ENCODE data around the gene OSBPL6.
"Not testable (repeated sequence)": the region's sequence is repeated elsewhere in the genome, so short reads cannot be mapped to it uniquely, and the experiment has no call there.

Gene OSBPL6

GRCh38 chr2:178306352-178307073, 112.2 kb downstream of the OSBPL6 start:
- DNase-seq (ENCODE audit: low spot score), result peak; percentile 8

- no peak for DNase-seq (ENCODE audit: low spot score)
Observed at GRCh38 chr2:178307650-178308049, 113.3 kb downstream of the OSBPL6 start.

GRCh38 chr2:178309541-178309940, 115.2 kb downstream of the OSBPL6 start:
- DNase-seq (ENCODE audit: low spot score), result no peak

GRCh38 chr2:178315078-178315477, 120.8 kb downstream of the OSBPL6 start:
- DNase-seq (ENCODE audit: low spot score), result no peak

GRCh38 chr2:178315488-178315948, 121.2 kb downstream of the OSBPL6 start:
- DNase-seq (ENCODE audit: low spot score), result no peak

GRCh38 chr2:178317811-178318210, 123.5 kb downstream of the OSBPL6 start:
- no peak for DNase-seq (ENCODE audit: low spot score)

GRCh38 chr2:178320011-178320585, 125.8 kb downstream of the OSBPL6 start:
- no peak for DNase-seq (ENCODE audit: low spot score)

GRCh38 chr2:178322068-178322467, 127.8 kb downstream of the OSBPL6 start:
- DNase-seq (ENCODE audit: low spot score), result no peak

- DNase-seq (ENCODE audit: low spot score), result not testable (repeated sequence)
Observed at GRCh38 chr2:178323331-178323730, 129.0 kb downstream of the OSBPL6 start.

- DNase-seq (ENCODE audit: low spot score), result no peak
Observed at GRCh38 chr2:178324077-178324476, 129.8 kb downstream of the OSBPL6 start.

- DNase-seq (ENCODE audit: low spot score), result no peak
Observed at GRCh38 chr2:178325268-178325667, 131.0 kb downstream of the OSBPL6 start.

- no peak for DNase-seq (ENCODE audit: low spot score)
Observed at GRCh38 chr2:178327516-178327915, 133.2 kb downstream of the OSBPL6 start.

GRCh38 chr2:178328037-178328436, 133.7 kb downstream of the OSBPL6 start:
- no peak for DNase-seq (ENCODE audit: low spot score)

GRCh38 chr2:178330175-178331017, 136.1 kb downstream of the OSBPL6 start:
- DNase-seq (ENCODE audit: low spot score), result no peak

- no peak for DNase-seq (ENCODE audit: low spot score)
Observed at GRCh38 chr2:178331474-178332432, 137.4 kb downstream of the OSBPL6 start.

GRCh38 chr2:178333851-178334250, 139.5 kb downstream of the OSBPL6 start:
- DNase-seq (ENCODE audit: low spot score), result no peak

- no peak for DNase-seq (ENCODE audit: low spot score)
Observed at GRCh38 chr2:178335230-178335629, 140.9 kb downstream of the OSBPL6 start.

GRCh38 chr2:178344121-178344520, 149.8 kb downstream of the OSBPL6 start:
- DNase-seq (ENCODE audit: low spot score), result no peak

- no peak for DNase-seq (ENCODE audit: low spot score)
Observed at GRCh38 chr2:178345951-178346350, 151.6 kb downstream of the OSBPL6 start.

GRCh38 chr2:178350051-178350450, 155.7 kb downstream of the OSBPL6 start:
- DNase-seq (ENCODE audit: low spot score), result no peak

- not testable (repeated sequence) for DNase-seq (ENCODE audit: low spot score)
Observed at GRCh38 chr2:178357704-178358103, 163.4 kb downstream of the OSBPL6 start.
